Mesenchymal stem cell (in vitro differentiated cells and primary cell): ENCODE results near the gene P2RY11.
A peak's percentile ranks its signal among the peaks of the same experiment; 100 is the strongest.

ENCODE experiments used
- DNase-seq: peaks from one replicate; pipeline ENCODE4 v3.0.0-alpha.2; 2013
- H2AFZ ChIP-seq: one replicate; pipeline ENCODE4 v1.6.1; 2013; ENCODE audit warnings: low read depth, mild to moderate bottlenecking, control low read depth, inconsistent platforms, low read length, moderate library complexity
- H2AK5ac ChIP-seq: 2 replicates; pipeline ENCODE4 v1.6.1; 2013; ENCODE audit warnings: low read length, moderate library complexity, mild to moderate bottlenecking, inconsistent platforms; ENCODE audit not compliant: severe bottlenecking
- H2BK120ac ChIP-seq: one replicate; pipeline ENCODE4 v1.6.1; 2013; ENCODE audit warnings: low read depth, mild to moderate bottlenecking, inconsistent platforms, low read length, moderate library complexity
- H2BK12ac ChIP-seq, 2 experiments: one replicate each; pipeline ENCODE4 v1.6.1; 2013; ENCODE audit warnings: inconsistent platforms in 2 of 2, low read length in 2 of 2, mild to moderate bottlenecking in 2 of 2, moderate library complexity in 2 of 2, control low read depth in 1 of 2
- H2BK15ac ChIP-seq: one replicate; pipeline ENCODE4 v1.6.1; 2013; ENCODE audit warnings: mild to moderate bottlenecking, low read depth, inconsistent platforms; ENCODE audit not compliant: poor library complexity, severe bottlenecking
- H2BK5ac ChIP-seq: 2 replicates; pipeline ENCODE4 v1.6.1; 2013; ENCODE audit warnings: low read depth, mild to moderate bottlenecking, low read length, control low read depth, inconsistent platforms; ENCODE audit not compliant: poor library complexity, severe bottlenecking
- H3K14ac ChIP-seq, 2 experiments: one replicate each; pipeline ENCODE4 v1.6.1; 2013; ENCODE audit warnings: inconsistent platforms in 2 of 2, low read length in 2 of 2, control low read depth in 1 of 2, mild to moderate bottlenecking in 1 of 2, moderate library complexity in 1 of 2
- H3K18ac ChIP-seq, 2 experiments: one replicate each; pipeline ENCODE4 v1.6.1; 2013; ENCODE audit warnings: inconsistent platforms in 2 of 2, low read length in 2 of 2, control low read depth in 1 of 2, low read depth in 1 of 2, mild to moderate bottlenecking in 1 of 2
- H3K23ac ChIP-seq, 2 experiments: one replicate each; pipeline ENCODE4 v1.6.1; 2013; ENCODE audit warnings: inconsistent platforms in 2 of 2, low read length in 2 of 2, mild to moderate bottlenecking in 2 of 2, moderate library complexity in 2 of 2, control low read depth in 1 of 2
- H3K27ac ChIP-seq: 2 replicates; pipeline ENCODE4 v1.5.1; 2013; ENCODE audit warnings: mild to moderate bottlenecking, moderate library complexity, low read length, control low read depth, inconsistent platforms; ENCODE audit not compliant: poor library complexity, severe bottlenecking
- H3K27me3 ChIP-seq, 2 experiments: 2 replicates each; pipeline versions ENCODE4 v1.6.1 to v1.7.0; 2013; ENCODE audit warnings: low read length in 2 of 2, mild to moderate bottlenecking in 2 of 2, moderate library complexity in 2 of 2, control low read depth in 1 of 2, inconsistent platforms in 1 of 2; ENCODE audit not compliant: control insufficient read depth in 1 of 2, insufficient read depth in 1 of 2
- H3K36me3 ChIP-seq, 2 experiments: 2 replicates each; pipeline versions ENCODE4 v1.6.1 to v1.7.0; 2013; ENCODE audit warnings: low read length in 2 of 2, control low read depth in 1 of 2, inconsistent platforms in 1 of 2, low read depth in 1 of 2, mild to moderate bottlenecking in 1 of 2; ENCODE audit not compliant: insufficient read depth in 2 of 2, control insufficient read depth in 1 of 2
- H3K4ac ChIP-seq, 2 experiments: one replicate each; pipeline ENCODE4 v1.6.1; 2013; ENCODE audit warnings: inconsistent platforms in 2 of 2, low read length in 2 of 2, mild to moderate bottlenecking in 2 of 2, moderate library complexity in 2 of 2, control low read depth in 1 of 2, low read depth in 1 of 2
- H3K4me1 ChIP-seq: 2 replicates; pipeline ENCODE4 v1.6.1; 2013; ENCODE audit warnings: low read depth, low read length, control low read depth; ENCODE audit not compliant: control insufficient read depth, insufficient read depth
- H3K4me2 ChIP-seq: 2 replicates; pipeline ENCODE4 v1.6.1; 2013; ENCODE audit warnings: low read length, mild to moderate bottlenecking, inconsistent platforms; ENCODE audit not compliant: poor library complexity, severe bottlenecking
- H3K4me3 ChIP-seq, 2 experiments: 2 replicates each; pipeline versions ENCODE4 v1.5.1 to v1.7.0; 2013; ENCODE audit warnings: low read length in 2 of 2, mild to moderate bottlenecking in 2 of 2, control low read depth in 1 of 2, low read depth in 1 of 2; ENCODE audit not compliant: insufficient read depth in 1 of 2
- H3K79me1 ChIP-seq: replicated peaks from 2 replicates; pipeline ENCODE4 v1.6.1; 2013; ENCODE audit warnings: mild to moderate bottlenecking, control low read depth, low read length, inconsistent platforms; ENCODE audit not compliant: poor library complexity, severe bottlenecking
- H3K9ac ChIP-seq: 2 replicates; pipeline ENCODE4 v1.7.0; 2013; ENCODE audit warnings: mild to moderate bottlenecking, low read length, moderate library complexity
- H3K9me3 ChIP-seq: 2 replicates; pipeline ENCODE4 v1.7.0; 2013; ENCODE audit warnings: mild to moderate bottlenecking, low read length; ENCODE audit not compliant: control insufficient read depth
- H4K8ac ChIP-seq: one replicate; pipeline ENCODE4 v1.6.1; 2013; ENCODE audit warnings: inconsistent platforms, mild to moderate bottlenecking, low read length, moderate library complexity
- H4K91ac ChIP-seq: one replicate; pipeline ENCODE4 v1.6.1; 2013; ENCODE audit warnings: mild to moderate bottlenecking, low read length, inconsistent platforms
- WGBS: methylation state at CpG from one replicate; pipeline ENCODE4 v1.1.7; 2013; ENCODE audit warnings: mixed read lengths; 5-methylcytosine and 5-hydroxymethylcytosine counted together

The P2RY11 gene

DNA sequence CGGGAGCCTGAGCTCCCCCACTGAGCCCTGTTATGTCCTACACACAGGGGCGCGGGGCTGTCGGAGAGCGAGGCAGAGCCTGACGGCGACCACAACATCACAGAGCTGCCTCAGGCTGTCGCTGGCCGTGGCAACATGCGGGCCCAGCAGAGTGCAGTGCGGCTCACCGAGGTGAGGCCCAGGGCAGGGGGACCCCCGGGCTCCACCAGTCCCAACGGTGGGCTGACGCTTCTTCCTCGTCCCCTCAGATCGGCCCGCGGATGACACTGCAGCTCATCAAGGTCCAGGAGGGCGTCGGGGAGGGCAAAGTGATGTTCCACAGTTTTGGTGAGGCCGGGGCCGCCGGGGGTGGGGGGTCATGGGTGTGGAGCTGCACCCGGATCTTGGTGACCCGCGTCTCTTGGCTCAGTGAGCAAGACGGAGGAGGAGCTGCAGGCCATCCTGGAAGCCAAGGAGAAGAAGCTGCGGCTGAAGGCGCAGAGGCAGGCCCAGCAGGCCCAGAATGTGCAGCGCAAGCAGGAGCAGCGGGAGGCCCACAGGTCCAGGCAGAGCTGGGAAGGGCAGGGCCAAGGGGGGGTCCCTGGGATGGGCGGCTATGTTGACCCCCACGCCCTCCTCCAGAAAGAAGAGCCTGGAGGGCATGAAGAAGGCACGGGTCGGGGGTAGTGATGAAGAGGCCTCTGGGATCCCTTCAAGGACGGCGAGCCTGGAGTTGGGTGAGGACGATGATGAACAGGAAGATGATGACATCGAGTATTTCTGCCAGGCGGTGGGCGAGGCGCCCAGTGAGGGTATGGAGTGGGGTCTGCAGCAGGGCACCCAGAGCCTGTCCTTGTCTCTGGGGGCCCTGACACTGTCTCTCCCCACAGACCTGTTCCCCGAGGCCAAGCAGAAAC, 1.2 kb upstream of the P2RY11 start:
- Histone ChIP-seq H2BK5ac (no peak overlapping the region), H3K27ac (no peak overlapping the region), H3K27me3 (no peaks in the 10 kb centered on the region), H3K4ac (no peak overlapping the region), H3K79me1 (peaks cover 40% of the 10 kb centered on the region), H3K23ac (no peak overlapping the region), H2BK12ac (no peak overlapping the region), H3K36me3 (peaks cover 58 to 75% of the 10 kb centered on the region in 2 experiments), H4K8ac (no peak overlapping the region), H3K9ac (no peak overlapping the region), H2AFZ (no peak overlapping the region), H3K18ac (no peak overlapping the region), H4K91ac (no peak overlapping the region), H2AK5ac (no peak overlapping the region), H3K4me1 (peaks cover 24% of the 10 kb centered on the region), H2BK15ac (no peak overlapping the region), H3K9me3 (no peaks in the 10 kb centered on the region), H3K4me3 (no peak overlapping the region), H3K14ac (no peak overlapping the region), H3K4me2 (no peak overlapping the region), H2BK120ac (no peak overlapping the region)
- DNase-seq, result no peak
- 96% methylated on average over 44 of the region's 44 CpGs for WGBS

DNA sequence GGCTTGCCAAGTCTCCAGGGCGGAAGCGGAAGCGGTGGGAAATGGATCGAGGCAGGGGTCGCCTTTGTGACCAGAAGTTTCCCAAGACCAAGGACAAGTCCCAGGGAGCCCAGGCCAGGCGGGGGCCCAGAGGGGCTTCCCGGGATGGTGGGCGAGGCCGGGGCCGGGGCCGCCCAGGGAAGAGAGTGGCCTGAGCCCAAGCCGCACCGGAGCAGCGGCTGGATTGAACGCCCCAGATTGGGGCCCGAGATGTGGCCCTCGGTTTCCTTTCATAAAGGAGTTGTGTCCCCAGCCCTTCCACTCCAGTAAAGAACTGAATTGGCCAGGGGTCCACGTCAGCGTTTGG, 548 bp upstream of the P2RY11 start:
- no peak overlapping the region for H2AFZ ChIP-seq
- 95% methylated on average over 19 of the region's 19 CpGs for WGBS
- no peak overlapping the region for H3K14ac ChIP-seq
- H3K79me1 ChIP-seq, result peaks cover 46% of the 10 kb centered on the region
- H3K36me3 ChIP-seq, result peaks cover 64 to 82% of the 10 kb centered on the region in 2 experiments
- no peak overlapping the region for H3K4ac ChIP-seq
- H2AK5ac ChIP-seq, result no peak overlapping the region
- no peaks in the 10 kb centered on the region for H3K9me3 ChIP-seq
- no peak overlapping the region for H3K27ac ChIP-seq
- H3K18ac ChIP-seq, result no peak overlapping the region
- no peaks in the 10 kb centered on the region for H3K27me3 ChIP-seq
- no peak overlapping the region for H4K8ac ChIP-seq
- no peak overlapping the region for H3K23ac ChIP-seq
- H4K91ac ChIP-seq, result no peak overlapping the region
- H3K4me2 ChIP-seq, result no peak overlapping the region
- H3K9ac ChIP-seq, result no peak overlapping the region
- H3K4me1 ChIP-seq, result peaks cover 21% of the 10 kb centered on the region
- H2BK5ac ChIP-seq, result no peak overlapping the region
- DNase-seq, result no peak
- H2BK120ac ChIP-seq, result no peak overlapping the region
- no peak overlapping the region for H3K4me3 ChIP-seq
- H2BK12ac ChIP-seq, result no peak overlapping the region
- no peak overlapping the region for H2BK15ac ChIP-seq

DNA sequence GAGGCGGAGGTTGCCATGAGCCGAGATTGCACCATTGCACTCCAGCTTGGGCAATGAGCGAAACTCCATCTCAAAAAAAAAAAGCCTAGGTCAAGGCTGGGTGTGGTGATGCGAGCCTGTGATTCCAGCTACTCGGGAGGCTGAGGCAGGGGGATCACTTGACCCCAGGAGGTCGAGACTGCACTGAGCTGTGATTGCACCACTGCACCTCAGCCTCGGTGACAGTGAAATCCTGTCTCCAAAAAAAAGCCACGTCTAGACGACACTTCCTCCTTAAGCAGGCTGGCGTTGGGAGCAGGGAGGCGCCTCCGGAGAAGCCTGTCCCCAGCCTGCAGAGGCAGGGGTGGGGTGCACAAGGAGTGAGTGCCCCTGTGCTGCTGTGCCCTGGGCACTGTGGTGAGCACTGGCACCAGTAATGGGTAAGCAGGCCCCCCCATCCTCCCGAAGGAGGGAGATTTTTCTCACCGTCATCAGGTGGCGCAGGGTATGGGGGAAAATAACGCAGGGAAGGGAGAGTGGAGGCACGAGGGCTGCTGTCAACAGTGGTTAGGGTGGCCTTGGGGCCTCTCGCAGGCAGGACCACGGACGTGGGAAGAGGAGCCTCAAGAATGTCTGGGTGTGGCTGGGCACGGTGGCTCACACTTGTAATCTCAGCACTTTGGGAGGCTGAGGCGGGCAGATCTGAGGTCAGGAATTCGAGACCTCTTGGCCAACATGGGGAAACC, 706 bp downstream of the P2RY11 start:
- Histone ChIP-seq H4K91ac (no peak overlapping the region), H2BK120ac (no peak overlapping the region), H3K79me1 (peaks cover 56% of the 10 kb centered on the region), H3K9ac (no peak overlapping the region), H3K4me3 (no peak overlapping the region), H4K8ac (peak overlapping the region; percentile 40), H3K36me3 (peaks cover 75 to 94% of the 10 kb centered on the region in 2 experiments), H2AK5ac (no peak overlapping the region), H2AFZ (no peak overlapping the region), H2BK15ac (no peak overlapping the region), H3K4me2 (no peak overlapping the region), H3K4me1 (peaks cover 20% of the 10 kb centered on the region), H2BK12ac (no peak overlapping the region), H2BK5ac (no peak overlapping the region), H3K4ac (no peak overlapping the region), H3K14ac (no peak overlapping the region), H3K9me3 (no peaks in the 10 kb centered on the region), H3K23ac (no peak overlapping the region), H3K27ac (no peak overlapping the region), H3K27me3 (no peaks in the 10 kb centered on the region), H3K18ac (no peak overlapping the region)
- 72% methylated on average over 22 of the region's 23 CpGs for WGBS
- DNase-seq, result peak; percentile 25

DNA sequence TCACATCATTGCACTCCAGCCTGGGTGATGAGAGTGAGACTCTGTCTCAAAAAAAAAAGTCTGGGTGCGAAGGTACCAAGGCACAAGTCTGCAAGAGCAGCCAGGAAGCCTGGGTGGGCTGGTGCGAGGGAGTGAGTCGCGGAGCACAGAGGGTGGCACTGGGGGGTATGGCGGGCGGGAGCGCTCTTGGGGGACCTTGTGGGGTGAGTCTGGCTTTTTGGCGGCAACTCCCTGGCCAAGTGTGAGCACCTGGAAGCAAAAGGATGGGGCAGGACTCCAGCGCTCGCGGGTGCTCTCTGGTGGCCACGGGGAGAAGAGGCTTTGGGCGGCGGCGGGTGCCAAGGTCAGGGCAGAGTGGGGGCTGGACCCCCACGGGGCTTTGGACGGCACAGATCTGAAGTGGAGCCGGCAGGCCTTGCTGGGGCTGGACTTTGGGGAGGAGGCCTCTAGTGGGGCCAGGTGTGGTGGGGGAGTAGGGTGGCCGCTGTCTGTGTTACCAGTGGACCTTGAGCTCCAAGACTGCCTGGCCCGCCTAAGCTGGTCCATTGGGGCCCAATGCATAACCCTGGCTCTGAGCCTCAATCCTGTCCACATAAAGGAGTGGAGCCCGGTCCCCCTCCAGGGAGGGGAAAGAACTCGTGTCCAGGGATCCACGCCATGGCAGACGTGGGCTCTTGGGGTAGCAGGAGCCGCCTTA, 1.6 kb downstream of the P2RY11 start:
- WGBS, result 53% methylated on average over 24 of the region's 25 CpGs
- peaks cover 12% of the 10 kb centered on the region for H3K4me1 ChIP-seq
- DNase-seq, result no peak

More for the DNA sequence above, 1.6 kb downstream of the P2RY11 start:
- no peak overlapping the region for H3K27ac ChIP-seq
- no peak overlapping the region for H4K8ac ChIP-seq
- H2BK5ac ChIP-seq, result no peak overlapping the region
- no peak overlapping the region for H3K18ac ChIP-seq
- H2AK5ac ChIP-seq, result no peak overlapping the region
- no peak overlapping the region for H3K14ac ChIP-seq
- no peak overlapping the region for H2AFZ ChIP-seq
- no peak overlapping the region for H3K4me3 ChIP-seq
- no peak overlapping the region for H2BK15ac ChIP-seq
- H3K4ac ChIP-seq, result no peak overlapping the region
- H3K23ac ChIP-seq, result no peak overlapping the region
- no peaks in the 10 kb centered on the region for H3K27me3 ChIP-seq
- H3K4me2 ChIP-seq, result no peak overlapping the region
- H3K9ac ChIP-seq, result no peak overlapping the region
- H3K79me1 ChIP-seq, result peaks cover 53% of the 10 kb centered on the region
- peaks cover 75 to 93% of the 10 kb centered on the region in 2 experiments for H3K36me3 ChIP-seq
- no peak overlapping the region for H2BK120ac ChIP-seq
- no peak overlapping the region for H2BK12ac ChIP-seq
- H3K9me3 ChIP-seq, result no peaks in the 10 kb centered on the region
- no peak overlapping the region for H4K91ac ChIP-seq
